NCI-H1694 treated with DMSO at 0.1 percent for 48 hours (cell line): ENCODE data around the gene ABHD13.
"Not testable (repeated sequence)": the region's sequence is repeated elsewhere in the genome, so short reads cannot be mapped to it uniquely, and the experiment has no call there.

ENCODE experiments used
- DNase-seq: peaks from one replicate; lab custom pipeline; 2025; lab: John Stamatoyannopoulos, UW

The ABHD13 gene

GRCh38 chr13:108218044-108218974 is at the start of gene ABHD13:
ABHD13 (plus strand) TSS chr13:108218392; CDS start chr13:108229219, 10,827 bp downstream.
- DNase-seq = peak; percentile 84

GRCh38 chr13:108168929-108169328 is 49.3 kb upstream of the ABHD13 start:
- no peak for DNase-seq

- peak; percentile 25 for DNase-seq
Observed at GRCh38 chr13:108176685-108177274, 41.4 kb upstream of the ABHD13 start.

GRCh38 chr13:108178078-108178477 is 40.1 kb upstream of the ABHD13 start:
- DNase-seq = no peak

GRCh38 chr13:108182652-108183051 is 35.5 kb upstream of the ABHD13 start:
- no peak for DNase-seq

- DNase-seq = no peak
Observed at GRCh38 chr13:108185223-108185622, 33.0 kb upstream of the ABHD13 start.

GRCh38 chr13:108188260-108188659 is 29.9 kb upstream of the ABHD13 start:
- no peak for DNase-seq

GRCh38 chr13:108190897-108191296 is 27.3 kb upstream of the ABHD13 start:
- DNase-seq = no peak

- no peak for DNase-seq
Observed at GRCh38 chr13:108193806-108194205, 24.4 kb upstream of the ABHD13 start.

- no peak for DNase-seq
Observed at GRCh38 chr13:108194435-108194936, 23.7 kb upstream of the ABHD13 start.

GRCh38 chr13:108195146-108195545 is 23.0 kb upstream of the ABHD13 start:
- DNase-seq = no peak

GRCh38 chr13:108195861-108196260 is 22.3 kb upstream of the ABHD13 start:
- no peak for DNase-seq

- no peak for DNase-seq
Observed at GRCh38 chr13:108200781-108201398, 17.3 kb upstream of the ABHD13 start.

- no peak for DNase-seq
Observed at GRCh38 chr13:108210551-108210950, 7.6 kb upstream of the ABHD13 start.

- DNase-seq = no peak
Observed at GRCh38 chr13:108212886-108213285, 5.3 kb upstream of the ABHD13 start.

GRCh38 chr13:108213946-108214345 is 4.2 kb upstream of the ABHD13 start:
- no peak for DNase-seq

GRCh38 chr13:108214441-108215271 is 3.5 kb upstream of the ABHD13 start:
- DNase-seq = no peak

- DNase-seq = peak; percentile 88
Observed at GRCh38 chr13:108215436-108215835, 2.8 kb upstream of the ABHD13 start, which contains the start of gene LIG4. LIG4 (minus strand) TSS chr13:108215536; CDS start chr13:108211268, 4,268 bp downstream.

GRCh38 chr13:108217307-108218043 is 717 bp upstream of the ABHD13 start:
- DNase-seq = not testable (repeated sequence)

GRCh38 chr13:108220041-108220440 is 1.8 kb downstream of the ABHD13 start:
- DNase-seq = no peak
